RWPE1 (cell line): ENCODE measurements around the gene FHOD3.

Source experiments
- CTCF ChIA-PET: fragments of 350-600 bp; sonication (Branson Sonifier 250); formaldehyde crosslinking; extraction: SDS; loops from one replicate; lab custom pipeline; 2021; lab: Yijun Ruan, JAX
- POLR2A ChIA-PET: fragments of 400-600 bp; formaldehyde crosslinking; extraction: SDS; loops from one replicate; lab custom pipeline; 2020; ENCODE audit warnings: antibody characterized with exemption; ENCODE audit not compliant: low non-redundant PET; lab: Yijun Ruan, JAX
- DNase-seq: peaks from one replicate; pipeline ENCODE4 v3.0.0; 2012; ENCODE audit warnings: low spot score
- H3K27ac ChIP-seq: fragments of 450-650 bp; 2 replicates; pipeline ENCODE4 v1.5.1; 2017
- CTCF ChIP-seq: fragments of 450-650 bp; conservative IDR thresholded peaks from 2 replicates; pipeline ENCODE4 v1.5.1; 2017; ENCODE audit warnings: low read depth, mild to moderate bottlenecking

Gene FHOD3

DNA sequence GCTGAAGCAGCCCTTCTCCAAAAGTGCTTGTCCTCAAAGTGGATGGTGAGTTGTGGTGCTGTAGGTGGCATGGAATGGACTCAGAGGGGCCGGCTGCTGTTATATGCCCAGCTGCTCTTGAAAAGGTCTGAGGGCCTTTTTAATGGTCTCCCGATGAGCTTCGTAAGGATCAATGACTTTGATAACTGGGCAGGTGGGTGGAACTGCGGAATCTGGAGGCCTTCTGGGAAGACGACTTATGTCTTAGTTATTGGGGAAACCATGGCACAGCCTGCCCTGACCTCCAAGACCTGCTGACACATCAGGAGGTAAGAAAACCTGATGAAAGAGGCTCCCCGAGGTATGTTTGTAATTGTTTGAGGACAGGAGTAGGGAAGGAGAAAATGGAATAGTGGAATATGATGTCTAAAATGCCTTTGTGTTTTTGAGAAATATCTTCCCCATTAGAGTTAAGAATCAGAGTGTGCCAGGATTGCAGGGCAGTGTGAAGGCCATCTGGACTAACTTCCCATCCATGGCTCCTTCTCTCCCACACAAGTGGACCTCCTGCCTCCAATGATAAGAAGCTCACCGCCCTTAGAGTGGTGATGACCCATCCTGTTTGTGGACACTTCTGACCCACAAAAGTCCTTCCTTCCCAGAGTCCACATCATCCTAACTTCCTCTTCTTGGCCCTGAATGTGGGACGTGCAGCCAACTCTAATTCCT, 236.1 kb downstream of the FHOD3 start:
- DNase-seq, result no peak
- no peak for TF ChIP-seq CTCF
- CTCF ChIA-PET, result no interaction called here

DNA sequence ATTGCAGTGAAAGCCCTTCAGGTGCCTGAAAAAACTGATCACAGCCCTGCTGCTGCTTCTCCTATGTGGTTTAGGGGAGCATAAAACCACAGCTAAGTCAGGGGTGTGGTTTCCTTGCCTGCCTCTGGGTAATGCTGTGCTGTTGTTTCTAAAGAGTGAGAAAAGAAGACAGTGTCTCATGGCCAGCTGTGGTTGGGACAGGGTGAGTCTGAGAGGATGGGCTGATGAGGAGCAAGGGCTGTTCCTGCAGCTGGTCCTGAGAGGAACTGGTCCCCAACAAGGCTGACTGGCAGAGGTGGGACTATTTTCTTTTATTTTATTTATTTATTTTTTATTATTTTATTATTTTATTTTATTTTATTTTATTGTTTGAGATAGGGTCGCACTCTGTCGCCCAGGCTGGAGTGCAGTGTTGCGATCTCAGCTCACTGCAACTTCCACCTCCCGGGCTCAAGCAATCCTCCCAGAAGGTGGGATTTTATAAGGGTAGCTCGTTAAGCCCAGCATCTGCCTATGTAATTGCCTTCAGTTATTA, 236.7 kb downstream of the FHOD3 start:
- ChIA-PET POLR2A (no interaction called here), CTCF (no interaction called here)
- TF ChIP-seq CTCF, result no peak
- no peak overlapping the region for H3K27ac ChIP-seq
- DNase-seq, result no peak

More for the DNA sequence above, 236.1 kb downstream of the FHOD3 start:
- POLR2A ChIA-PET, result no interaction called here
- H3K27ac ChIP-seq, result no peak overlapping the region

- no peak overlapping the region for H3K27ac ChIP-seq
- DNase-seq, result no peak
- TF ChIP-seq CTCF, result no peak
- ChIA-PET POLR2A (no interaction called here), CTCF (no interaction called here)
Observed at GRCh38 chr18:36535202-36535935, 237.9 kb downstream of the FHOD3 start.

- no peak overlapping the region for H3K27ac ChIP-seq
- ChIA-PET CTCF (no interaction called here), POLR2A (no interaction called here)
- no peak for DNase-seq
- TF ChIP-seq CTCF, result no peak
Observed at GRCh38 chr18:36536426-36536825, 238.9 kb downstream of the FHOD3 start.

DNA sequence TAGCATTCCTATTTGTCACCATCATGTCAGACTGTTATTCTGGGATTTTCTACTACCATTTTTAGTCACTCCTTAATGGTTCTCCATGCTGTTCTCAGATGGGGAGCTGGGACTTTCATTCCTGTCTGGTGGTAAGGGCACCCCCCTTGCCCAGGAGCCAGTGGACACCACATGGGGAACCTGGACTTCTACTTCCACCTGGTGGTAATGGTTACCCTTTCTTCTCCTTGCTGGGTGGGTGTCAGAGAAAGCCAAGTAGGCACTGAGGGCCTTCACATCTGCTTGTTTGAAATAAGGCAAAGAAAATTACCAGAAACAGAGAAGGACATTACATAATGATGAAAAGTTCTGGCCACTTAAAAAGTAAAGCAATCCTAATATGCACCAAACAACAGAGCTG, 239.8 kb downstream of the FHOD3 start:
- POLR2A ChIA-PET, result no interaction called here

More for the DNA sequence above, 239.8 kb downstream of the FHOD3 start:
- DNase-seq, result no peak
- no peak for TF ChIP-seq CTCF
- CTCF ChIA-PET, result no interaction called here
- H3K27ac ChIP-seq, result no peak overlapping the region
